Calu3 (cell line): ENCODE data around the gene CUL2. TPM values are rescaled to one million over a fixed set of nuclear protein-coding genes. Genes with fewer than 3 reads are reported as not detected.

ENCODE experiments used
- Bru-seq: library from RNA; stranded (reverse); fragments of 400-500 nt; gene quantifications from one replicate; lab custom pipeline; 2021; lab: Mats Ljungman, UMichigan
- BruChase-seq, 2 experiments: library from RNA; stranded (reverse); fragments of 400-500 nt; gene quantifications; one replicate each; lab custom pipeline; 2021; lab: Mats Ljungman, UMichigan
- BruUV-seq: library from RNA; stranded (reverse); fragments of 400-500 nt; replicated peaks from 2 replicates; lab custom pipeline; 2021; lab: Mats Ljungman, UMichigan
- CTCF ChIA-PET: fragments of 300-600 bp; sonication (Branson Sonifier 250); formaldehyde crosslinking; loops from one replicate; lab custom pipeline; 2022; ENCODE audit warnings: antibody characterized with exemption; lab: Charles Lee
- DNase-seq: peaks from one replicate; pipeline ENCODE4 v3.0.0; 2022
- H3K27ac Mint-ChIP-seq: one replicate; pipeline ENCODE4 v1.8.0; 2022; ENCODE audit warnings: mixed read lengths; ENCODE audit not compliant: unreplicated experiment
- H3K27me3 Mint-ChIP-seq: one replicate; pipeline ENCODE4 v1.8.0; 2022; ENCODE audit warnings: mixed read lengths; ENCODE audit not compliant: unreplicated experiment
- H3K36me3 Mint-ChIP-seq: one replicate; pipeline ENCODE4 v1.8.0; 2022; ENCODE audit warnings: mild to moderate bottlenecking, moderate library complexity, mixed read lengths; ENCODE audit not compliant: insufficient read depth, unreplicated experiment
- H3K4me1 Mint-ChIP-seq: one replicate; pipeline ENCODE4 v1.8.0; 2022; ENCODE audit warnings: mild to moderate bottlenecking, low read depth, mixed read lengths; ENCODE audit not compliant: unreplicated experiment
- H3K4me3 Mint-ChIP-seq: one replicate; pipeline ENCODE4 v1.8.0; 2022; ENCODE audit warnings: mild to moderate bottlenecking, low read depth, moderate library complexity, mixed read lengths; ENCODE audit not compliant: unreplicated experiment
- H3K9me3 Mint-ChIP-seq: one replicate; pipeline ENCODE4 v1.8.0; 2022; ENCODE audit warnings: low read depth, mixed read lengths; ENCODE audit not compliant: unreplicated experiment
- CTCF ChIP-seq: fragments of 200-600 bp; IDR thresholded peaks from one replicate; pipeline ENCODE4 v1.8.0; 2022; ENCODE audit warnings: antibody characterized with exemption; ENCODE audit not compliant: unreplicated experiment
- intact Hi-C: fragments of 100-400 bp; cut with micrococcal nuclease; formaldehyde crosslinking; loops from one replicate; pipeline ENCODE4 v1.10.0; 2022; ENCODE audit not compliant: unreplicated experiment
- long read RNA-seq: library from polyadenylated mRNA; stranded (forward); transcript quantifications from one replicate; pipeline ENCODE4 v2.0.0, GENCODE V29; 2022
- total RNA-seq: library from RNA; stranded (reverse); gene quantifications from 2 replicates; pipeline ENCODE4 v1.2.3, GENCODE V29; 2022

The CUL2 gene
- 35.6 and 37.1 TPM in 2 replicates for total RNA-seq
- percentile 82 among the genes with signal in this experiment for Bru-seq, nascent RNA
- BruChase-seq, experiment 1, labeled RNA remaining after a 6-hour chase: percentile 76 among the genes with signal in this experiment
- BruChase-seq, experiment 2, labeled RNA remaining after a 2-hour chase: percentile 73 among the genes with signal in this experiment
- long read RNA-seq, full-length matches to known transcripts: 63 of 82 reads
- long read RNA-seq, partial matches to known transcripts: 11 of 82 reads
- long read RNA-seq, other reads (novel, unspliced or antisense): 8 of 82 reads

- intact Hi-C loops: no loop called here
- peak within 1 kb of the TSS; percentile 48 for H3K27ac Mint-ChIP-seq
- H3K36me3 Mint-ChIP-seq: peaks cover 27% of the 10 kb centered on the region
- peaks cover 14% of the 10 kb centered on the region for H3K4me1 Mint-ChIP-seq
- no TSS peak for BruUV-seq
- H3K27me3 Mint-ChIP-seq: no peaks in the 10 kb centered on the region
- CTCF ChIA-PET: interaction anchor here (0.5 to 0.7 kb wide), 2 partner anchors 235 to 897 kb away, joined by 4 read pairs; no protein-coding TSS in a partner anchor
- H3K9me3 Mint-ChIP-seq: no peaks in the 10 kb centered on the region
- TF ChIP-seq CTCF: no peak
- H3K4me3 Mint-ChIP-seq: peak within 1 kb of the TSS; percentile 85
- DNase-seq: peak; percentile 94
These were observed at the start of gene CUL2 for GRCh38 chr10:35090162-35090954. TSS of gene CUL2 (minus strand) at chr10:35090341. CDS start at chr10:35071317, 19,024 bp downstream.

- no peaks in the 10 kb centered on the region for H3K4me1 Mint-ChIP-seq
- no peaks in the 10 kb centered on the region for H3K9me3 Mint-ChIP-seq
- no peaks in the 10 kb centered on the region for H3K27me3 Mint-ChIP-seq
- no peak overlapping the region for H3K27ac Mint-ChIP-seq
- H3K36me3 Mint-ChIP-seq: no peaks in the 10 kb centered on the region
- no peak for DNase-seq
- CTCF ChIA-PET: no interaction called here
- H3K4me3 Mint-ChIP-seq: no peak overlapping the region
- intact Hi-C loops: loop anchor here (5.0 kb wide), 1 partner anchor 41 kb away; no protein-coding TSS in a partner anchor
- no peak for TF ChIP-seq CTCF
- BruUV-seq: no TSS peak
These were observed 46.2 kb upstream of the CUL2 start for GRCh38 chr10:35136263-35136815.

- no TSS peak for BruUV-seq
- Mint-ChIP-seq H3K9me3 (no peaks in the 10 kb centered on the region), H3K27me3 (no peaks in the 10 kb centered on the region), H3K36me3 (no peaks in the 10 kb centered on the region), H3K4me1 (no peaks in the 10 kb centered on the region), H3K4me3 (no peak overlapping the region), H3K27ac (no peak overlapping the region)
- CTCF ChIA-PET: no interaction called here
- DNase-seq: no peak
- intact Hi-C loops: loop anchor here (5.0 kb wide), 1 partner anchor 41 kb away; no protein-coding TSS in a partner anchor
- no peak for TF ChIP-seq CTCF
These were observed 45.7 kb upstream of the CUL2 start for GRCh38 chr10:35135861-35136260.

GRCh38 chr10:35133586-35133985 is 43.4 kb upstream of the CUL2 start:
- no peak for TF ChIP-seq CTCF
- BruUV-seq: no TSS peak
- no peaks in the 10 kb centered on the region for H3K27me3 Mint-ChIP-seq
- no peak overlapping the region for H3K4me3 Mint-ChIP-seq
- no peaks in the 10 kb centered on the region for H3K9me3 Mint-ChIP-seq
- peaks cover 4% of the 10 kb centered on the region for H3K36me3 Mint-ChIP-seq
- no peak for DNase-seq
- no peaks in the 10 kb centered on the region for H3K4me1 Mint-ChIP-seq
- H3K27ac Mint-ChIP-seq: no peak overlapping the region
- intact Hi-C loops: no loop called here
- CTCF ChIA-PET: no interaction called here
